Measurements from ENCODE around the gene GPR156.

Gene GPR156

GRCh38 chr3:120203016-120203415 lies 82.0 kb downstream of the GPR156 start:
- Histone ChIP-seq H3K4me1 (ENCODE audit: insufficient read depth, low read length) (peaks cover 2% of the 10 kb centered on the region), H3K36me3 (ENCODE audit: insufficient read depth, low read length) (no peaks in the 10 kb centered on the region), H3K4me3 (ENCODE audit: low read length) (no peak overlapping the region), H2AFZ (ENCODE audit: low read depth, low read length) (no peak overlapping the region), H3K9me3 (ENCODE audit: low read length) (no peaks in the 10 kb centered on the region), H3K27me3 (ENCODE audit: insufficient read depth, low read length) (no peaks in the 10 kb centered on the region)

GRCh38 chr3:120202363-120202762 lies 82.7 kb downstream of the GPR156 start:
- peaks cover 2% of the 10 kb centered on the region for H3K4me1 ChIP-seq (ENCODE audit: insufficient read depth, low read length)
- H3K36me3 ChIP-seq (ENCODE audit: insufficient read depth, low read length), result no peaks in the 10 kb centered on the region
- H3K9me3 ChIP-seq (ENCODE audit: low read length), result no peaks in the 10 kb centered on the region
- no peaks in the 10 kb centered on the region for H3K27me3 ChIP-seq (ENCODE audit: insufficient read depth, low read length)
- no peak overlapping the region for H3K4me3 ChIP-seq (ENCODE audit: low read length)
- no peak overlapping the region for H2AFZ ChIP-seq (ENCODE audit: low read depth, low read length)

GRCh38 chr3:120200493-120201235 lies 84.4 kb downstream of the GPR156 start:
- Histone ChIP-seq H3K27me3 (ENCODE audit: insufficient read depth, low read length) (no peaks in the 10 kb centered on the region), H2AFZ (ENCODE audit: low read depth, low read length) (no peak overlapping the region), H3K4me3 (ENCODE audit: low read length) (no peak overlapping the region), H3K9me3 (ENCODE audit: low read length) (no peaks in the 10 kb centered on the region), H3K36me3 (ENCODE audit: insufficient read depth, low read length) (no peaks in the 10 kb centered on the region), H3K4me1 (ENCODE audit: insufficient read depth, low read length) (peaks cover 2% of the 10 kb centered on the region)

GRCh38 chr3:120198305-120198878 lies 86.6 kb downstream of the GPR156 start:
- H3K4me3 ChIP-seq (ENCODE audit: low read length), result no peak overlapping the region
- no peaks in the 10 kb centered on the region for H3K36me3 ChIP-seq (ENCODE audit: insufficient read depth, low read length)
- H3K27me3 ChIP-seq (ENCODE audit: insufficient read depth, low read length), result no peaks in the 10 kb centered on the region
- no peak overlapping the region for H2AFZ ChIP-seq (ENCODE audit: low read depth, low read length)
- no peaks in the 10 kb centered on the region for H3K9me3 ChIP-seq (ENCODE audit: low read length)
- H3K4me1 ChIP-seq (ENCODE audit: insufficient read depth, low read length), result peaks cover 2% of the 10 kb centered on the region

- H3K36me3 ChIP-seq (ENCODE audit: insufficient read depth, low read length), result no peaks in the 10 kb centered on the region
- H3K4me3 ChIP-seq (ENCODE audit: low read length), result no peak overlapping the region
- H3K27me3 ChIP-seq (ENCODE audit: insufficient read depth, low read length), result no peaks in the 10 kb centered on the region
- H2AFZ ChIP-seq (ENCODE audit: low read depth, low read length), result no peak overlapping the region
- H3K4me1 ChIP-seq (ENCODE audit: insufficient read depth, low read length), result peaks cover 2% of the 10 kb centered on the region
- H3K9me3 ChIP-seq (ENCODE audit: low read length), result no peaks in the 10 kb centered on the region
These were observed 88.2 kb downstream of the GPR156 start for GRCh38 chr3:120196812-120197211.

GRCh38 chr3:120196333-120196732 lies 88.7 kb downstream of the GPR156 start:
- Histone ChIP-seq H2AFZ (ENCODE audit: low read depth, low read length) (no peak overlapping the region), H3K4me1 (ENCODE audit: insufficient read depth, low read length) (peaks cover 2% of the 10 kb centered on the region), H3K36me3 (ENCODE audit: insufficient read depth, low read length) (no peaks in the 10 kb centered on the region), H3K27me3 (ENCODE audit: insufficient read depth, low read length) (no peaks in the 10 kb centered on the region), H3K9me3 (ENCODE audit: low read length) (no peaks in the 10 kb centered on the region), H3K4me3 (ENCODE audit: low read length) (no peak overlapping the region)

GRCh38 chr3:120193554-120193953 lies 91.5 kb downstream of the GPR156 start:
- Histone ChIP-seq H3K4me1 (ENCODE audit: insufficient read depth, low read length) (no peaks in the 10 kb centered on the region), H3K27me3 (ENCODE audit: insufficient read depth, low read length) (no peaks in the 10 kb centered on the region), H3K36me3 (ENCODE audit: insufficient read depth, low read length) (no peaks in the 10 kb centered on the region)

GRCh38 chr3:120192579-120192978 lies 92.4 kb downstream of the GPR156 start:
- H3K36me3 ChIP-seq (ENCODE audit: insufficient read depth, low read length), result no peaks in the 10 kb centered on the region
- H3K4me3 ChIP-seq (ENCODE audit: low read length), result no peak overlapping the region
- H3K9me3 ChIP-seq (ENCODE audit: low read length), result no peaks in the 10 kb centered on the region
- H3K4me1 ChIP-seq (ENCODE audit: insufficient read depth, low read length), result no peaks in the 10 kb centered on the region
- no peaks in the 10 kb centered on the region for H3K27me3 ChIP-seq (ENCODE audit: insufficient read depth, low read length)
- no peak overlapping the region for H2AFZ ChIP-seq (ENCODE audit: low read depth, low read length)

More at GRCh38 chr3:120193554-120193953, 91.5 kb downstream of the GPR156 start:
- Histone ChIP-seq H2AFZ (ENCODE audit: low read depth, low read length) (no peak overlapping the region), H3K9me3 (ENCODE audit: low read length) (no peaks in the 10 kb centered on the region), H3K4me3 (ENCODE audit: low read length) (no peak overlapping the region)

GRCh38 chr3:120192159-120192558 lies 92.9 kb downstream of the GPR156 start:
- no peaks in the 10 kb centered on the region for H3K9me3 ChIP-seq (ENCODE audit: low read length)
- no peaks in the 10 kb centered on the region for H3K4me1 ChIP-seq (ENCODE audit: insufficient read depth, low read length)
- no peaks in the 10 kb centered on the region for H3K36me3 ChIP-seq (ENCODE audit: insufficient read depth, low read length)
- no peak overlapping the region for H3K4me3 ChIP-seq (ENCODE audit: low read length)
- no peak overlapping the region for H2AFZ ChIP-seq (ENCODE audit: low read depth, low read length)
- H3K27me3 ChIP-seq (ENCODE audit: insufficient read depth, low read length), result no peaks in the 10 kb centered on the region

- Histone ChIP-seq H2AFZ (ENCODE audit: low read depth, low read length) (no peak overlapping the region), H3K36me3 (ENCODE audit: insufficient read depth, low read length) (no peaks in the 10 kb centered on the region), H3K9me3 (ENCODE audit: low read length) (no peaks in the 10 kb centered on the region), H3K4me3 (ENCODE audit: low read length) (no peak overlapping the region), H3K4me1 (ENCODE audit: insufficient read depth, low read length) (no peaks in the 10 kb centered on the region), H3K27me3 (ENCODE audit: insufficient read depth, low read length) (no peaks in the 10 kb centered on the region)
These were observed 102.2 kb downstream of the GPR156 start for GRCh38 chr3:120182613-120183511.

GRCh38 chr3:120181632-120182031 lies 103.4 kb downstream of the GPR156 start:
- Histone ChIP-seq H2AFZ (ENCODE audit: low read depth, low read length) (no peak overlapping the region), H3K9me3 (ENCODE audit: low read length) (no peaks in the 10 kb centered on the region), H3K4me1 (ENCODE audit: insufficient read depth, low read length) (peaks cover 5% of the 10 kb centered on the region), H3K4me3 (ENCODE audit: low read length) (no peak overlapping the region), H3K36me3 (ENCODE audit: insufficient read depth, low read length) (no peaks in the 10 kb centered on the region), H3K27me3 (ENCODE audit: insufficient read depth, low read length) (no peaks in the 10 kb centered on the region)

- no peaks in the 10 kb centered on the region for H3K9me3 ChIP-seq (ENCODE audit: low read length)
- no peak overlapping the region for H3K4me3 ChIP-seq (ENCODE audit: low read length)
- no peak overlapping the region for H2AFZ ChIP-seq (ENCODE audit: low read depth, low read length)
- no peaks in the 10 kb centered on the region for H3K36me3 ChIP-seq (ENCODE audit: insufficient read depth, low read length)
- peaks cover 5% of the 10 kb centered on the region for H3K4me1 ChIP-seq (ENCODE audit: insufficient read depth, low read length)
- H3K27me3 ChIP-seq (ENCODE audit: insufficient read depth, low read length), result no peaks in the 10 kb centered on the region
These were observed 104.2 kb downstream of the GPR156 start for GRCh38 chr3:120180731-120181412.

Measured in neuron (in vitro differentiated cells).